IMR-90 (cell line): Measurements from ENCODE around the gene RASGRF2. TPM values are rescaled to one million over a fixed set of nuclear protein-coding genes. Genes with fewer than 3 reads are reported as not detected.

ENCODE experiments used
- ATAC-seq: fragments of 200-7000 bp; cut with Tn5 transposase; 2 replicates; pipeline ENCODE4 v1.9.1; 2020; ENCODE audit warnings: low read depth, mild to moderate bottlenecking, moderate library complexity
- BruUV-seq: library from RNA; stranded (reverse); fragments of 400-500 nt; replicated peaks from 2 replicates; lab custom pipeline; 2021; lab: Mats Ljungman, UMichigan
- CTCF ChIA-PET: fragments of 300-600 bp; formaldehyde crosslinking; extraction: SDS; loops from one replicate; lab custom pipeline; 2021; ENCODE audit warnings: antibody characterized with exemption; lab: Yijun Ruan, JAX
- POLR2A ChIA-PET: fragments of 300-600 bp; sonication (Branson Sonifier 250); formaldehyde crosslinking; loops from one replicate; lab custom pipeline; 2022; ENCODE audit warnings: antibody characterized with exemption; ENCODE audit not compliant: unreplicated experiment; lab: Charles Lee
- DNase-seq: peaks from one replicate; pipeline ENCODE4 v3.0.0; 2013
- H2AFZ ChIP-seq: replicated peaks from 2 replicates; pipeline ENCODE3; 2013; ENCODE audit warnings: low read length, mild to moderate bottlenecking; ENCODE audit not compliant: poor library complexity
- H2AK5ac ChIP-seq: 2 replicates; pipeline ENCODE4 v1.6.1; 2013; ENCODE audit warnings: low read depth, low read length, inconsistent platforms
- H2AK9ac ChIP-seq: replicated peaks from 2 replicates; pipeline ENCODE3; 2013; ENCODE audit warnings: mild to moderate bottlenecking, low read depth, low read length, moderate library complexity; ENCODE audit not compliant: poor library complexity
- H2BK120ac ChIP-seq: 2 replicates; pipeline ENCODE4 v1.6.1; 2013; ENCODE audit warnings: low read depth, low read length, inconsistent platforms
- H2BK15ac ChIP-seq: 3 replicates; pipeline ENCODE4 v1.6.1; 2013; ENCODE audit warnings: low read depth, low read length, inconsistent platforms
- H2BK20ac ChIP-seq: 2 replicates; pipeline ENCODE4 v1.6.1; 2013; ENCODE audit warnings: low read depth, mild to moderate bottlenecking, inconsistent platforms, low read length, moderate library complexity
- H2BK5ac ChIP-seq: 2 replicates; pipeline ENCODE4 v1.6.1; 2013; ENCODE audit warnings: mild to moderate bottlenecking, low read depth, low read length, inconsistent platforms; ENCODE audit not compliant: poor library complexity, severe bottlenecking
- H3K14ac ChIP-seq: replicated peaks from 2 replicates; pipeline ENCODE4 v1.6.1; 2013; ENCODE audit warnings: low read depth, low read length, inconsistent platforms
- H3K18ac ChIP-seq: 2 replicates; pipeline ENCODE4 v1.6.1; 2013; ENCODE audit warnings: low read depth, low read length, control low read depth
- H3K23ac ChIP-seq: 2 replicates; pipeline ENCODE4 v1.6.1; 2013; ENCODE audit warnings: low read depth, low read length, inconsistent platforms
- H3K27ac ChIP-seq: 2 replicates; pipeline ENCODE4 v1.5.1; 2013; ENCODE audit warnings: mild to moderate bottlenecking, control low read depth, low read length; ENCODE audit not compliant: insufficient read depth
- H3K27me3 ChIP-seq: 2 replicates; pipeline ENCODE4 v1.6.1; 2013; ENCODE audit warnings: low read length; ENCODE audit not compliant: control insufficient read depth, insufficient read depth
- H3K36me3 ChIP-seq: 2 replicates; pipeline ENCODE4 v1.6.1; 2013; ENCODE audit warnings: low read length, mixed read lengths; ENCODE audit not compliant: control insufficient read depth, insufficient read depth
- H3K4ac ChIP-seq: 2 replicates; pipeline ENCODE4 v1.6.1; 2013; ENCODE audit warnings: low read depth, low read length, inconsistent platforms
- H3K4me1 ChIP-seq: 2 replicates; pipeline ENCODE4 v1.6.1; 2013; ENCODE audit warnings: low read length, mixed read lengths; ENCODE audit not compliant: control insufficient read depth, insufficient read depth
- H3K4me2 ChIP-seq: 2 replicates; pipeline ENCODE4 v1.6.1; 2013; ENCODE audit warnings: low read depth, mild to moderate bottlenecking, control low read depth, low read length, moderate library complexity
- H3K4me3 ChIP-seq: 2 replicates; pipeline ENCODE4 v1.5.1; 2013; ENCODE audit warnings: low read depth, mild to moderate bottlenecking, control low read depth, low read length, moderate library complexity; ENCODE audit not compliant: insufficient read depth
- H3K56ac ChIP-seq: 2 replicates; pipeline ENCODE4 v1.6.1; 2013; ENCODE audit warnings: low read length, inconsistent platforms; ENCODE audit not compliant: insufficient read depth; ENCODE audit errors: extremely low read depth
- H3K79me1 ChIP-seq, 2 experiments: 2 replicates each; pipeline ENCODE4 v1.6.1; 2013; ENCODE audit warnings: low read length in 2 of 2, inconsistent platforms in 1 of 2, low read depth in 1 of 2
- H3K9ac ChIP-seq: 2 replicates; pipeline ENCODE4 v1.6.1; 2013; ENCODE audit warnings: low read depth, low read length, control low read depth
- H3K9me1 ChIP-seq: 2 replicates; pipeline ENCODE4 v1.6.1; 2013; ENCODE audit warnings: low read length, inconsistent platforms; ENCODE audit not compliant: insufficient read depth
- H3K9me3 ChIP-seq: 2 replicates; pipeline ENCODE4 v1.6.1; 2013; ENCODE audit warnings: low read length; ENCODE audit not compliant: control insufficient read depth, insufficient read depth
- H4K20me1 ChIP-seq: 2 replicates; pipeline ENCODE4 v1.6.1; 2013; ENCODE audit warnings: low read length, inconsistent platforms; ENCODE audit not compliant: insufficient read depth
- H4K5ac ChIP-seq: 2 replicates; pipeline ENCODE4 v1.6.1; 2013; ENCODE audit warnings: mild to moderate bottlenecking, low read depth, low read length, control low read depth
- H4K8ac ChIP-seq, 2 experiments: 2 replicates each; pipeline ENCODE4 v1.6.1; 2013; ENCODE audit warnings: low read depth in 2 of 2, low read length in 2 of 2, control low read depth in 1 of 2, inconsistent platforms in 1 of 2
- H4K91ac ChIP-seq: 2 replicates; pipeline ENCODE4 v1.6.1; 2013; ENCODE audit warnings: low read depth, low read length, inconsistent platforms; ENCODE audit not compliant: insufficient read depth
- BHLHE40 ChIP-seq: fragments of 150-350 bp; IDR thresholded peaks from 2 replicates; pipeline ENCODE4 v1.6.1; 2016; ENCODE audit warnings: mild to moderate bottlenecking, low read depth, low read length
- CEBPB ChIP-seq: IDR thresholded peaks from 2 replicates; pipeline ENCODE4 v1.6.1; 2012; ENCODE audit warnings: low read depth, low read length, improper control_type of control experiment
- CHD1 ChIP-seq: IDR thresholded peaks from 2 replicates; pipeline ENCODE4 v1.6.1; 2012; ENCODE audit warnings: low read depth, low read length, improper control_type of control experiment
- FOS ChIP-seq: fragments of 150-350 bp; IDR thresholded peaks from 2 replicates; pipeline ENCODE4 v1.6.1; 2016; ENCODE audit warnings: low read depth, low read length
- MAFK ChIP-seq: IDR thresholded peaks from 2 replicates; pipeline ENCODE4 v1.6.1; 2012; ENCODE audit warnings: low read depth, low read length, improper control_type of control experiment
- MAZ ChIP-seq: IDR thresholded peaks from 2 replicates; pipeline ENCODE4 v1.6.1; 2012; ENCODE audit warnings: low read depth, mild to moderate bottlenecking, low read length, improper control_type of control experiment, moderate library complexity, borderline replicate concordance
- MXI1 ChIP-seq: IDR thresholded peaks from 2 replicates; pipeline ENCODE4 v1.6.1; 2012; ENCODE audit warnings: low read depth, mild to moderate bottlenecking, low read length, moderate library complexity, borderline replicate concordance
- NFE2L2 ChIP-seq: fragments of 150-350 bp; IDR thresholded peaks from 2 replicates; pipeline ENCODE4 v1.6.1; 2016; ENCODE audit warnings: low read depth, mild to moderate bottlenecking, low read length
- POLR2A ChIP-seq: IDR thresholded peaks from 2 replicates; pipeline ENCODE4 v1.6.1; 2012; ENCODE audit warnings: mild to moderate bottlenecking, low read depth, low read length
- RAD21 ChIP-seq: IDR thresholded peaks from 2 replicates; pipeline ENCODE4 v1.6.1; 2012; ENCODE audit warnings: low read length, improper control_type of control experiment
- RCOR1 ChIP-seq: IDR thresholded peaks from 2 replicates; pipeline ENCODE4 v1.6.1; 2012; ENCODE audit warnings: mild to moderate bottlenecking, low read length, improper control_type of control experiment; ENCODE audit not compliant: insufficient replicate concordance
- RFX5 ChIP-seq: IDR thresholded peaks from 2 replicates; pipeline ENCODE4 v1.8.0; 2012; ENCODE audit warnings: low read depth, mild to moderate bottlenecking, low read length, moderate library complexity
- SMC3 ChIP-seq: fragments of 150-350 bp; IDR thresholded peaks from 2 replicates; pipeline ENCODE4 v1.6.1; 2016; ENCODE audit warnings: low read depth, mild to moderate bottlenecking, antibody characterized with exemption, low read length, moderate library complexity
- WGBS, 2 experiments: methylation state at CpG; one replicate each; pipeline versions ENCODE4 v1.1.5 to v1.1.7; 2013; ENCODE audit warnings: missing lambda C conversion rate in 2 of 2; ENCODE audit not compliant: insufficient read length in 1 of 2; ENCODE audit errors: extremely low coverage in 2 of 2; 5-methylcytosine and 5-hydroxymethylcytosine counted together
- dilution Hi-C: fragments of 300-500 bp; cut with HindIII; formaldehyde crosslinking; loops from one replicate; pipeline ENCODE4 v1.14.3; 2018; ENCODE audit warnings: low sequenced_read_pairs; ENCODE audit not compliant: unreplicated experiment
- in situ Hi-C: fragments of 300-500 bp; cut with MboI; formaldehyde crosslinking; loops from 3 replicates; pipeline ENCODE4 v1.14.3; 2019; ENCODE audit warnings: low sequenced_read_pairs, inconsistent platforms, mixed read lengths
- intact Hi-C: fragments of 100-400 bp; cut with micrococcal nuclease; formaldehyde crosslinking; loops from 2 replicates; pipeline ENCODE4 v1.10.0; 2022
- polyA plus RNA-seq, 3 experiments: library from polyadenylated mRNA; depleted of rRNA; stranded (reverse); fragments of >200 nt; gene quantifications; 2 replicates each; pipeline ENCODE4 v1.2.3, GENCODE V29; 2012; ENCODE audit warnings: low replicate concordance in 1 of 3
- total RNA-seq: library from RNA; depleted of rRNA; stranded (reverse); fragments of >200 nt; gene quantifications from 2 replicates; pipeline ENCODE4 v1.2.3, GENCODE V29; 2012
- TF ChIP-seq, protein P1 (sequence below): fragments of 150-350 bp; IDR thresholded peaks from 2 replicates; pipeline ENCODE4 v1.6.1; 2016; ENCODE audit warnings: low read depth, mild to moderate bottlenecking, low read length, moderate library complexity, borderline replicate concordance
- TF ChIP-seq, protein P2 (sequence below): fragments of 150-350 bp; IDR thresholded peaks from 2 replicates; pipeline ENCODE4 v1.6.1; 2017; ENCODE audit warnings: mild to moderate bottlenecking, antibody characterized with exemption, low read length, low read depth
- TF ChIP-seq, protein P3 (sequence below): conservative IDR thresholded peaks from 2 replicates; pipeline ENCODE4 v1.5.1; 2012; ENCODE audit warnings: mild to moderate bottlenecking, low read depth, low read length, improper control_type of control experiment

The RASGRF2 gene
- total and polyA plus RNA-seq, 2 of the 4 experiments (the other 2 are of a cell fraction), result 2.9 to 5.0 TPM

DNA sequence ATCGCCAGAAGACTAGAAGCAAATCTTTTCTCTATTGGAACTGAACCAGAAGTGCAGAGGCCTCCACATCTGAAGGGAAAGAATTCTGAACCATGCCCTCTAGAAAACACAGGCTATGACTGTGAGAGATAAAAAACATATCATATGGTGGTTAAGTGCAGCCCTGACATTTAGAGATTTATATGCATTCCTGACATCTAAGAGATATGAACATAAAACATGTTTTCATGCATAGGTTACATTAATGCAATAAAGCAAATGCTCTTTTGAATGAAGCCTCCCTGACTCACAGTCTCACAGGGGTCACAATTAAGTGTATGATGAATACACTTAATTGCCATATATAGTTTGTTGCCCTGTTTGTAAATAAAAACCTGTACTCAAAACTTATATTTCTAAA is 244.0 kb downstream of the RASGRF2 start:
- Histone ChIP-seq H2AK5ac (no peak overlapping the region), H2BK120ac (no peak overlapping the region), H3K56ac (no peak overlapping the region), H2BK20ac (no peak overlapping the region), H3K9ac (no peak overlapping the region), H4K91ac (no peak overlapping the region), H3K14ac (no peak overlapping the region), H3K4me3 (no peak overlapping the region), H3K27ac (no peak overlapping the region), H3K27me3 (no peaks in the 10 kb centered on the region), H2BK15ac (no peak overlapping the region), H2AK9ac (no peak overlapping the region), H4K5ac (no peak overlapping the region), H3K4me1 (no peaks in the 10 kb centered on the region), H3K18ac (no peak overlapping the region), H3K9me3 (no peaks in the 10 kb centered on the region), H4K8ac (no peak overlapping the region), H3K9me1 (peaks cover 3% of the 10 kb centered on the region; the same call in 1 of the 2 replicates), H3K36me3 (no peaks in the 10 kb centered on the region; the same call in 1 of the 2 replicates), H3K79me1 (no peaks in the 10 kb centered on the region), H2BK5ac (no peak overlapping the region), H2AFZ (no peak overlapping the region), H3K23ac (no peak overlapping the region), H3K4ac (no peak overlapping the region), H4K20me1 (no peaks in the 10 kb centered on the region), H3K4me2 (no peak overlapping the region)
- intact Hi-C loops, result no loop called here
- TF ChIP-seq NFE2L2, result no peak
- no peak for TF ChIP-seq CHD1
- no peak for TF ChIP-seq MXI1
- TF ChIP-seq RCOR1, result no peak
- TF ChIP-seq, protein P1, sequence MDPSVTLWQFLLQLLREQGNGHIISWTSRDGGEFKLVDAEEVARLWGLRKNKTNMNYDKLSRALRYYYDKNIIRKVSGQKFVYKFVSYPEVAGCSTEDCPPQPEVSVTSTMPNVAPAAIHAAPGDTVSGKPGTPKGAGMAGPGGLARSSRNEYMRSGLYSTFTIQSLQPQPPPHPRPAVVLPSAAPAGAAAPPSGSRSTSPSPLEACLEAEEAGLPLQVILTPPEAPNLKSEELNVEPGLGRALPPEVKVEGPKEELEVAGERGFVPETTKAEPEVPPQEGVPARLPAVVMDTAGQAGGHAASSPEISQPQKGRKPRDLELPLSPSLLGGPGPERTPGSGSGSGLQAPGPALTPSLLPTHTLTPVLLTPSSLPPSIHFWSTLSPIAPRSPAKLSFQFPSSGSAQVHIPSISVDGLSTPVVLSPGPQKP, result no peak
- TF ChIP-seq POLR2A, result no peak
- TF ChIP-seq RFX5, result no peak
- TF ChIP-seq, protein P2, sequence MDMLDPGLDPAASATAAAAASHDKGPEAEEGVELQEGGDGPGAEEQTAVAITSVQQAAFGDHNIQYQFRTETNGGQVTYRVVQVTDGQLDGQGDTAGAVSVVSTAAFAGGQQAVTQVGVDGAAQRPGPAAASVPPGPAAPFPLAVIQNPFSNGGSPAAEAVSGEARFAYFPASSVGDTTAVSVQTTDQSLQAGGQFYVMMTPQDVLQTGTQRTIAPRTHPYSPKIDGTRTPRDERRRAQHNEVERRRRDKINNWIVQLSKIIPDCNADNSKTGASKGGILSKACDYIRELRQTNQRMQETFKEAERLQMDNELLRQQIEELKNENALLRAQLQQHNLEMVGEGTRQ, result no peak
- no peak for TF ChIP-seq BHLHE40
- no peak for TF ChIP-seq CEBPB
- TF ChIP-seq SMC3, result no peak
- TF ChIP-seq, protein P3, sequence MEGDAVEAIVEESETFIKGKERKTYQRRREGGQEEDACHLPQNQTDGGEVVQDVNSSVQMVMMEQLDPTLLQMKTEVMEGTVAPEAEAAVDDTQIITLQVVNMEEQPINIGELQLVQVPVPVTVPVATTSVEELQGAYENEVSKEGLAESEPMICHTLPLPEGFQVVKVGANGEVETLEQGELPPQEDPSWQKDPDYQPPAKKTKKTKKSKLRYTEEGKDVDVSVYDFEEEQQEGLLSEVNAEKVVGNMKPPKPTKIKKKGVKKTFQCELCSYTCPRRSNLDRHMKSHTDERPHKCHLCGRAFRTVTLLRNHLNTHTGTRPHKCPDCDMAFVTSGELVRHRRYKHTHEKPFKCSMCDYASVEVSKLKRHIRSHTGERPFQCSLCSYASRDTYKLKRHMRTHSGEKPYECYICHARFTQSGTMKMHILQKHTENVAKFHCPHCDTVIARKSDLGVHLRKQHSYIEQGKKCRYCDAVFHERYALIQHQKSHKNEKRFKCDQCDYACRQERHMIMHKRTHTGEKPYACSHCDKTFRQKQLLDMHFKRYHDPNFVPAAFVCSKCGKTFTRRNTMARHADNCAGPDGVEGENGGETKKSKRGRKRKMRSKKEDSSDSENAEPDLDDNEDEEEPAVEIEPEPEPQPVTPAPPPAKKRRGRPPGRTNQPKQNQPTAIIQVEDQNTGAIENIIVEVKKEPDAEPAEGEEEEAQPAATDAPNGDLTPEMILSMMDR, result no peak
- no peak for TF ChIP-seq MAZ
- no peak for TF ChIP-seq RAD21
- TF ChIP-seq FOS, result no peak
- no peak for TF ChIP-seq MAFK
- in situ Hi-C loops, result no loop called here
- POLR2A ChIA-PET, result interaction anchor here (0.6 kb wide), 1 partner anchor 236 kb away, joined by 10 read pairs; no protein-coding TSS in a partner anchor
- ATAC-seq (no peak), DNase-seq (no peak)
- no CpG with 5 or more reads among the region's 1 CpG for whole genome bisulfite sequencing, 2 experiments
- no TSS peak for BruUV-seq
- CTCF ChIA-PET, result no interaction called here
- dilution Hi-C loops, result no loop called here
